ENCODE data around the gene BIVM.

GRCh38 chr13:102815788-102816187 lies 16.9 kb downstream of the BIVM start:
- no peak for TF ChIP-seq CHD2 (IDR thresholded peaks at IDR 0.05; ENCODE audit: low read length, partially characterized antibody)
- TF ChIP-seq ZFP36 (IDR thresholded peaks at IDR 0.05; ENCODE audit: borderline replicate concordance, partially characterized antibody), result no peak
- no peak for TF ChIP-seq CTCF (IDR thresholded peaks at IDR 0.05)
- no peak for TF ChIP-seq EP300 (IDR thresholded peaks at IDR 0.05)
- TF ChIP-seq NR3C1 (IDR thresholded peaks at IDR 0.05), result no peak
- no peak for TF ChIP-seq JUN (IDR thresholded peaks at IDR 0.05)
- TF ChIP-seq TP53 (CRISPR knock-in tag; IDR thresholded peaks at IDR 0.05), result no peak
- no peak for TF ChIP-seq MYC (IDR thresholded peaks at IDR 0.05; ENCODE audit: borderline replicate concordance, low read length)
- no peak for TF ChIP-seq POLR2A (IDR thresholded peaks at IDR 0.05; ENCODE audit: low read length)
- TF ChIP-seq, protein P1, sequence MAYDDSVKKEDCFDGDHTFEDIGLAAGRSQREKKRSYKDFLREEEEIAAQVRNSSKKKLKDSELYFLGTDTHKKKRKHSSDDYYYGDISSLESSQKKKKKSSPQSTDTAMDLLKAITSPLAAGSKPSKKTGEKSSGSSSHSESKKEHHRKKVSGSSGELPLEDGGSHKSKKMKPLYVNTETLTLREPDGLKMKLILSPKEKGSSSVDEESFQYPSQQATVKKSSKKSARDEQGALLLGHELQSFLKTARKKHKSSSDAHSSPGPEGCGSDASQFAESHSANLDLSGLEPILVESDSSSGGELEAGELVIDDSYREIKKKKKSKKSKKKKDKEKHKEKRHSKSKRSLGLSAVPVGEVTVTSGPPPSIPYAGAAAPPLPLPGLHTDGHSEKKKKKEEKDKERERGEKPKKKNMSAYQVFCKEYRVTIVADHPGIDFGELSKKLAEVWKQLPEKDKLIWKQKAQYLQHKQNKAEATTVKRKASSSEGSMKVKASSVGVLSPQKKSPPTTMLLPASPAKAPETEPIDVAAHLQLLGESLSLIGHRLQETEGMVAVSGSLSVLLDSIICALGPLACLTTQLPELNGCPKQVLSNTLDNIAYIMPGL (CRISPR knock-in tag; IDR thresholded peaks at IDR 0.05; ENCODE audit: borderline replicate concordance), result no peak

All from A549 (cell line).